AG04450 (cell line): ENCODE results near the gene EIF3M. TPM values are rescaled to one million over a fixed set of nuclear protein-coding genes. Genes with fewer than 3 reads are reported as not detected.

Experiments used
- CTCF ChIA-PET: fragments of 300-600, 350-600 bp; formaldehyde crosslinking; extraction: SDS; loops from one replicate; lab custom pipeline; 2022; ENCODE audit warnings: antibody characterized with exemption, inconsistent platforms; lab: Charles Lee
- POLR2A ChIA-PET: fragments of 350-600 bp; formaldehyde crosslinking; extraction: SDS; loops from one replicate; lab custom pipeline; 2021; ENCODE audit warnings: antibody characterized with exemption, inconsistent platforms; lab: Yijun Ruan, JAX
- DNase-seq: peaks from one replicate; pipeline ENCODE4 v3.0.0-alpha.2; 2011; ENCODE audit warnings: low read depth, low spot score
- H3K27ac ChIP-seq: one replicate; pipeline ENCODE4 v1.5.1; 2012; ENCODE audit warnings: low read depth, low read length, control low read depth
- H3K27me3 ChIP-seq: one replicate; pipeline ENCODE4 v1.6.0; 2012; ENCODE audit warnings: low read length; ENCODE audit not compliant: control insufficient read depth, insufficient read depth
- H3K4me3 ChIP-seq: 2 replicates; pipeline ENCODE4 v1.5.1; 2011; ENCODE audit warnings: mild to moderate bottlenecking, low read depth, low read length, control low read depth
- H3K9me3 ChIP-seq: 2 replicates; pipeline ENCODE4 v1.5.1; 2012; ENCODE audit warnings: low read length; ENCODE audit not compliant: control insufficient read depth, insufficient read depth
- CTCF ChIP-seq: IDR thresholded peaks from 2 replicates; pipeline ENCODE4 v1.5.1; 2011; ENCODE audit warnings: low read depth, low read length, control low read depth, inconsistent platforms
- polyA minus RNA-seq: library from RNA; depleted of rRNA, polyadenylated mRNA; stranded (reverse); fragments of >200 nt; gene quantifications from 2 replicates; pipeline ENCODE4 v1.2.3, GENCODE V29; 2011; rRNA and poly(A)+ RNA removed
- polyA plus RNA-seq: library from polyadenylated mRNA; depleted of rRNA; stranded (reverse); fragments of >200 nt; gene quantifications from 2 replicates; pipeline ENCODE4 v1.2.3, GENCODE V29; 2011; rRNA removed

The EIF3M gene
- polyA plus RNA-seq (476 and 584 TPM in 2 replicates), polyA minus RNA-seq (131 and 202 TPM in 2 replicates)

DNA sequence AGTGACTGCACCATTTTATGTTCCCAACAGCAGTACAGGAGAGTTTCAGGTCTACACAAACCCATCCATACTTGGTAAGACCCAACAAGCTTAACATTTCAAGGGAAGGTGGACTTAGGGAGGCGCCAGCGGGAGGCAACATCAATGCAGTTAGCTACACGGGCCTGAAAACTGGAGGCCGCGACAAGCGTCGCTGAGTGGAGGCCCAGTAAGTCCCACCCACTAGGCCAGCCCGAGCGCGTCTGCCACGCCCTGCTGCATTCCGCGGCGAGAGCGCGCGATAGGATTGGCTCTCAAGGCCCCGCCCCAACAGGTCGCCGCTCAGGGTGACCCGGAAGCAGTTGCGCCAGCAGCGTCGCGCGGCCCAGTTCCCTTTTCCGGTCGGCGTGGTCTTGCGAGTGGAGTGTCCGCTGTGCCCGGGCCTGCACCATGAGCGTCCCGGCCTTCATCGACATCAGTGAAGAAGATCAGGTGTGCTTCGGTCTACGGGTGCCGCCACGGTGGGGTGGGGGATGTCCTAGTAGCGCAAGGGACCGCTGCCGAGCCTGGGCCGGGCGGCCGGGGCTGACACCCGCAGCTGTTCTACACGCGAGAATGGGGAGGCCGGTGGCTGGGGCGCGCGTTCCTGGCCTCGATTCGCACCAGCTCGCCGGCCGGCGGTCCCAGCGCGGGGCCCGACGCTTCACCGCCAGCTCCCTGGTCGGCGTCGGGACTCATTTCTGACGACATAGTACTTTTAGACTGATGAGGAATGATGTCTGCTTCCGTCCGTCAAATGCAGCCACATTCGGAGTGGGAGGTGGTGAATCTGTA is at the start of gene EIF3M:
TSS of gene EIF3M (plus strand) at position 373 of the 813 bp plus-strand sequence. CDS start at position 430, 57 bp downstream.
- CTCF ChIA-PET: interaction anchor here (1.2 kb wide), 1 partner anchor 197 kb away, joined by 3 read pairs; no protein-coding TSS in a partner anchor

DNA sequence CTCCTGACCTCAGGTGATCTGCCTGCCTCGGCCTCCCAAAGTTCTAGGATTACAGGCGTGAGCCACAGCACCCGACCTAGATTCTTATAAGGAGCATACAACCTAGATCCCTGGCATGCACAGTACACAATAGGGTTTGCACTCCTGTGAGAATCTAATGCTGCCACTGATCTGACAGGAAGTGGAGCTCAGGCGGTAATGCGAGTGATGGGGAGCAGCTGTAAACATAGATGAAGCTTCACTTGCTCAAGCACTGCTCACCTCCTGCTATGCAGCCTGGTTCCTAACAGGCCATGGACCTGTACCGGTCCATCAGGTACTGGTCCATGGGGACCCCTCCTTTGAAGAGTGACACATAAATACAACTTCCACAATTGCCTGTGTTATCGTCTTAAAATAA is 44.8 kb upstream of the EIF3M start:
- no peak overlapping the region for H3K27ac ChIP-seq
- ChIA-PET CTCF (interaction anchor here (0.5 kb wide), 1 partner anchor 216 kb away, joined by 6 read pairs; no protein-coding TSS in a partner anchor), POLR2A (no interaction called here)
- H3K9me3 ChIP-seq: no peaks in the 10 kb centered on the region
- TF ChIP-seq CTCF: no peak
- H3K4me3 ChIP-seq: no peak overlapping the region
- DNase-seq: no peak
- H3K27me3 ChIP-seq: no peaks in the 10 kb centered on the region

More for the DNA sequence above, at the start of gene EIF3M:
- H3K4me3 ChIP-seq: peak within 1 kb of the TSS; percentile 90
- POLR2A ChIA-PET: no interaction called here
- H3K9me3 ChIP-seq: peaks cover 3% of the 10 kb centered on the region; the same call in 1 of the 2 replicates
- no peak for TF ChIP-seq CTCF
- H3K27ac ChIP-seq: peak within 1 kb of the TSS; percentile 83
- DNase-seq: peak; percentile 87
- no peaks in the 10 kb centered on the region for H3K27me3 ChIP-seq

GRCh38 chr11:32549611-32550187 is 33.9 kb upstream of the EIF3M start:
- ChIA-PET CTCF (no interaction called here), POLR2A (no interaction called here)
- Histone ChIP-seq H3K27ac (no peak overlapping the region), H3K4me3 (no peak overlapping the region), H3K9me3 (no peaks in the 10 kb centered on the region), H3K27me3 (no peaks in the 10 kb centered on the region)
- no peak for TF ChIP-seq CTCF
- DNase-seq: no peak

- Histone ChIP-seq H3K4me3 (no peak overlapping the region), H3K27ac (no peak overlapping the region), H3K9me3 (no peaks in the 10 kb centered on the region), H3K27me3 (no peaks in the 10 kb centered on the region)
- DNase-seq: no peak
- no peak for TF ChIP-seq CTCF
- CTCF ChIA-PET: no interaction called here
- POLR2A ChIA-PET: no interaction called here
Measured at GRCh38 chr11:32550207-32550606, 33.4 kb upstream of the EIF3M start.

GRCh38 chr11:32555091-32555490 is 28.5 kb upstream of the EIF3M start:
- Histone ChIP-seq H3K27me3 (no peaks in the 10 kb centered on the region), H3K9me3 (no peaks in the 10 kb centered on the region), H3K27ac (no peak overlapping the region), H3K4me3 (no peak overlapping the region)
- DNase-seq: no peak
- ChIA-PET CTCF (no interaction called here), POLR2A (no interaction called here)
- no peak for TF ChIP-seq CTCF
